Dermis blood vessel endothelial cell (primary cell): ENCODE data around the gene ZC3HAV1. TPM values are rescaled to one million over a fixed set of nuclear protein-coding genes. Genes with fewer than 3 reads are reported as not detected.
"Not testable (repeated sequence)": the region's sequence is repeated elsewhere in the genome, so short reads cannot be mapped to it uniquely, and the experiment has no call there.

ENCODE experiments used
- DNase-seq: peaks from one replicate; pipeline ENCODE4 v3.0.0; 2010
- total RNA-seq: library from RNA; depleted of rRNA; stranded (reverse); fragments of >200 nt; gene quantifications from 2 replicates; pipeline ENCODE4 v1.2.3, GENCODE V29; 2014

Gene ZC3HAV1
- total RNA-seq, 1 donor from 2014 or later = 44.6 TPM

GRCh38 chr7:139112316-139112715 lies 2.8 kb upstream of the ZC3HAV1 start:
- no peak for DNase-seq

- DNase-seq = no peak
Measured at GRCh38 chr7:139111811-139112301, 2.3 kb upstream of the ZC3HAV1 start.

DNA sequence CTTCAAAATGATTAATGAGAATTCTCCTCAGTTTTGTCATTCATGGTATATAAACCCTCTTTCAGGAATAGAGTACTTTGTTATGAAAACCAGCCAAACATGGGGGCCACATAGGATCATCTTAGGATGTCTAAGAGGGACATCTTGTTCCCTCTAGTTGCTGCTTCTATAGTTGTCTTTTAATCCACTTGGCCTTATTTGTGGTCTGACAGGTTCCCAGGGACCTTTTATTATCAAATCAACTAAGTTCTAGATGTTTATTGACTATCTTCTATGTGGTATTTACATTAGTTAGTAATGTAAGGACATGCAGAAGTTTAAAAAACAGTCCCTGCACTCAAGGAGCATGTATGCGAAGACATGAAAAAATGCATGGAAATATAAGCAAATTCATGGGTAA lies 1.6 kb upstream of the ZC3HAV1 start:
- no peak for DNase-seq

GRCh38 chr7:139109983-139110411 lies 477 bp upstream of the ZC3HAV1 start:
- no peak for DNase-seq

DNA sequence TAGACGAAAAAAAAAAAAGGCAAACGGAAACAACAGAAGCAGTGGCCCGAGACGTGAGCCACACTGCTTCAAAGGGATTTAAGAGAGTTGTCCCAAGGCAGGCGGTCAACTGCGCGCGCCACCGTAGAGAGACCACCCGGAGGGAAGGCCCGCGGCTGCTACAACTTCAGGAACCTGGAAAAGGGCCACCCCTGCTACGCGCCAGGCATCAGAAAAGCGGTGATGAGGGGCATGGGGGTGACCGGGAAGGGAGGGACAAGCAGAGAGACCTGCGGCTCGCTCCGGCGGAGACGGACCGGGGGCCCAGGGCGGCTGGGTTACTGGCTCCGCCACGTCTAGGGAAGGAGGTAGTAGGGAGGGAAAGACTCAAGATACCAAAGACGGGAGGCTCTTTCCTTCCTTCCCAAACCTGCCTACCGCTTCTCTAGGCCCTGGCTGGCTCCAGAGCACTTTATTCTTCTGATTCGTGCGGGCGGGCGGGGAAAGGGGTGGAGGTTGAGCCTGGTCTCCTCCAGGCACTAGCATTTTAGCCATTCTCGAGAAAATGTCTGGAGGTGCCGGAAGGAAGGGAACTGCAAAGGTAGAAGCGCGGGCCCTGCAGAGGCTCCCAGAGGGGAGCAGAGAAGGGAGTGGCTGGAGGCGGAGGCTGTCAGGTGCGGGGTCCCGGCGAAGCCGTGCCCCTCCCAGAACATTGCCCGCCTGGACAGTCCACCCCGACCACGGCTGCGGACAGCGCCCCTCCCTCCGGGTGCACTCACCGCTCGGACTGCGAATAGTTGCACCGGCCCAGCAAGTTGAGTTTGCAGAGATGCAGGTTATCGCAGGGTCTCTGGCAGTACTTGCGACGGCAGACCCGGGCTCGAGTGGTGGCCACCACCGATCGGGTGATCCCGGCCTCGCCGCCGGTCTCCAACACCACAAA lies 993 bp downstream of the ZC3HAV1 start:
- DNase-seq = peak; percentile 38

DNA sequence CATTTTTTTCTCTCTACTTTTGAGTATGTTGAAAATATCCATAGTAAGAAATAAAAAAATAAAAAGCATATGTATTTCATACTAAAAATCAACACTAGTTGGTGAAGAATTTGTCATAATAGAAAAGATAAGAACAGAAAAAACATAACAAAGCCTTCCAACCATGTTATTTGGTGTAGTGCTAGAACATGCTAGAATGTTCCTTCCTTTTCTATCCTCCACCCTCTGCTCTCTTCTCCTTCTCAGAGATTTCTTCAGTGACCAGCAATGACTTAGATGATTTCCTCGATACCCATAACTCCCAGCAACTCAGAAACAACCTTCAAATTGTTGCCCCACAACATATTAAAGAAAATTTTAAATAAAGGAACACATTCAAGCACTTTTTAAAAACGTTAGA lies 2.6 kb downstream of the ZC3HAV1 start:
- peak; percentile 17 for DNase-seq

- DNase-seq = not testable (repeated sequence)
Measured at GRCh38 chr7:139106227-139106626, 3.3 kb downstream of the ZC3HAV1 start.

DNA sequence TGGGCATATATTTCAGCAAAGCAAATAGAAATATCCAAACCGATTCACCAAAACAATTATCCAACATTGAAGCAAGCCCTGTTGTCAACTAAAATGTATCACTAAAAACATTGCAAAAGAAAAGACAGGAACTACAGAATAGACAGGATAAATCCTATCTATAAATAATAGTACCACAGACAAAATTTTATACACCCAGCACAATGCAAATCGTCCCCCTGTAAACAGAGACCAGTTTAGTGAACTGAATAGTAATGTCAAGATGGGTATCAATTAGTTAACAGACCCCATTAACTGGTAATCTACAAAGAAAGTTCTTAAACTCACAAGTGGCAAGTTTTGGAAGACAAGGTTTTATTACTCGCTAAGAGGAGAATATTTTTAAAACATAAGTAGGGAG lies 4.0 kb downstream of the ZC3HAV1 start:
- DNase-seq = no peak

DNA sequence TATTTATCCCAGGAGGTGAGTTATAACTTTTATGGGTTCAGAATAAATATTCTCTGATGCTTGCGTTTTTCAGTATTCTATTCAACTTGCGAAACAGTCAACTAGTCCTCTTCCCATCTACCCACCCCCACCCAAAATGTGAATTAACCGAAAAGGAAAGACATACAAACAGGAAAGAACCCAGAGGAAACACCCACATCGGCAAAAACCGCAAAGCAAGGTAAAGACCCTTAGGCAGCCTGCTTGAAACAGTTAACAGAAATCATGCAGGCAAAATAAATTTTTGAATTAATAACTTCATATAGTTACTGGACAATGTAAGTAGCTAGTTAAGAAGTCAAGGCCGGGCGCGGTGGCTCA lies 5.4 kb downstream of the ZC3HAV1 start:
- DNase-seq = no peak

DNA sequence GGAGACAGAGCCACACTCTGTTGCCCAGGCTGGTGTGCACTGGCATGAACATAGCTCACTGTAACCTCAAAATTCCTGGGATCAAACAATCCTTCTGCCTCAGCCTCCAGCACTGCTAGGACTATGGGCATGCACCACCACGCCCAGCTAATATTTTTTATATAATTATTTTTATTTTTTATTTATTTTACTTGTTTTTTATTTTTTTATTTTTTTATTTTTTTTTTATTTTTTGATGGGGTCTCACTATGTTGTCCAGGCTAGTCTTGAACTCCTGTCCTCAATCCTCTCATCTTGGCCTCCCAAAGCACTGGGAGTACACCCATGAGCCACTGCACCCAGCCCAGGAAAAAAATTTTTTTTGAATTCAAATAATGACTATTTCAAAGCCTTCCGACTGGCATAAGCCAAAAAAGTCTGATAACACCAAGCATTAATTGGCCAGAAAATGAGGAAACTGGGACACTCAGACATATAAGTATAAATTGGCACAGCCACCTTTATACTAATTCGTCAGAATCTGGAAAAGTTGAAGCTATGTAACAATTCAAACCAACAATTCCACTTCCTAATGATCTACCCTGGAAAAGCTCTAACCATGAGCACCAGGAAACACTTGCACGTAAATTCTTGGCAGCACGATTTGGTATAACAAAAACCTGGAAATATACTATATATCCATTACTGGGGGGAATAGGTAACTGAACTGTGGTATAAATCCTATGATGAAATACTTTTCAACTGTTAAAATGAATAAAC lies 6.3 kb downstream of the ZC3HAV1 start:
- DNase-seq = peak; percentile 75

GRCh38 chr7:139101637-139102158 lies 7.8 kb downstream of the ZC3HAV1 start:
- not testable (repeated sequence) for DNase-seq

DNA sequence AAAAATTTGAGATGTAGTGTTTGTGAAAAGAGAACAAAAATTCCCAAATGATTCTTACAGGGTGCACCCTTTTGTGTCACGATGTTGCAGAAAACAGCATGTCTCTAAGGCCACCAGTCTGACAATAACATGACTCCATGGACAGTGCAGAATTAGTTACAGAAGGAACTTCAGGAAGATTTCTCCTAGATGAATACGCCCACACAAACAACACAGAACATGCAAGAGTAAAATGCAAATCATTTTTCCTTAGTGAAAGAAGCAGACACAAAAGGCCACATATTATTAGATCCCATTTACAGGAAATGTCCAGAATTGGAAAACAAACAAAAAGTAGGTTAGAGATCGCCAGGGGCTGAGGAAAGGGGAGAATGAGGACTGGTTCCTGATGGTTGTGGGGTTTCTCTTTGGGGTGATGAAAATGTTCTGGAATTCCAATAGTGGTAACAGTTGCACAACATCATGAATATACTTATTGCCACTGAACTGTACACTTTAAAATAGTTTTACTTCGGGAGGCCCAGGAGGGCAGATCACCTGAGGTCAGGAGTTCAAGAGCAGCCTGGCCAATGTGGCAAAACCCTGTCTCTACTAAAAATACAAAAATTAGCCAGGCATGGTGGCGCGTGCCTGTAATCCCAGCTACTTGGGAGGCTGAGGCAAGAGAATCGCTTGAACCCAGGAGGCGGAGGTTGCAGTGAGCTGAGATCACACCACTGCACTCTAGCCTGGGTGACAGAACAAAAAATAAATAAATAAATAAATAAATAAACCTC lies 10.2 kb downstream of the ZC3HAV1 start:
- no peak for DNase-seq

DNA sequence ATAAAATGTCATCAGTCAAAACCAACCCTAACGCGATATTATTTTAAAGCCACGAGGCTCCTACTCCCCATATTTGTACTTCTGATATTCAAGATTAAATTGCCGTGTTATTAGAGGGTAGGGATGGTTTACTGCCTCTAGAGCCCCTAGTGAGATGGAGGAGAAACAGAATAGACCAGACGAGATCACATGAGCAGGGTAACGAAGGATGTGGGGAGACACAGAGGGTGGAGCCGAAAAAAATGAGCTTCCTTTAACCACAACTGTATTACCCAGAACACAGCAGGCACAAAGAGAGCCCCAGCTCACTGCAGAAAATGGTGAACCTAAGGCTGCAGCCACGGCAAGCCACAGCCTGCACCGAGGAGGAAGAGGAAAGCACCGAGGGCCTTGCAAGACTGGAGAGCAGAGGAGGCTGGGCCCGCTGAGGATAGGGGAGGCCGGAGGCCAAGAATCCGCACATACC lies 14.3 kb downstream of the ZC3HAV1 start:
- DNase-seq = peak; percentile 33

DNA sequence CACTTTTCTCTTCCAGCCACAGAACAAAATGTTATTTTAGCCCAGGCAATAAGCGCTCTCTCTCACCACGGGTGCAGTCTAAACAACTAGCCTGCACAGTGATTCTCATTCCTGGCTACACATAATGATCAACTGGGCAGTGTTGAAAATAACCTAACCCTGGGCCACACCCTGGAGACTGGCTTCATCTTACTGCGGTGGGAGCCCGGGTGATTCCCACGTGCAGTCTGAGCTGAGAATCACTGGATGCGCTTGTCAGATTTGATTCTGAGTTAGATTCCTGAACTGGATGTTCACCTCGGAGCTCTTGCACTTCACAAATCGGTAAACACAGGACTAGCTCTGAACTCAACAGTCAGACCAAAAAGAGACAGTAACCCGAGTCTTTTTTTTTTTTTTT lies 14.9 kb downstream of the ZC3HAV1 start:
- DNase-seq = no peak

GRCh38 chr7:139094030-139094429 lies 15.5 kb downstream of the ZC3HAV1 start:
- no peak for DNase-seq

GRCh38 chr7:139093512-139093911 lies 16.0 kb downstream of the ZC3HAV1 start:
- DNase-seq = not testable (repeated sequence)

- DNase-seq = no peak
Measured at GRCh38 chr7:139092090-139092796, 17.3 kb downstream of the ZC3HAV1 start.

GRCh38 chr7:139091677-139091996 lies 17.9 kb downstream of the ZC3HAV1 start:
- DNase-seq = no peak

DNA sequence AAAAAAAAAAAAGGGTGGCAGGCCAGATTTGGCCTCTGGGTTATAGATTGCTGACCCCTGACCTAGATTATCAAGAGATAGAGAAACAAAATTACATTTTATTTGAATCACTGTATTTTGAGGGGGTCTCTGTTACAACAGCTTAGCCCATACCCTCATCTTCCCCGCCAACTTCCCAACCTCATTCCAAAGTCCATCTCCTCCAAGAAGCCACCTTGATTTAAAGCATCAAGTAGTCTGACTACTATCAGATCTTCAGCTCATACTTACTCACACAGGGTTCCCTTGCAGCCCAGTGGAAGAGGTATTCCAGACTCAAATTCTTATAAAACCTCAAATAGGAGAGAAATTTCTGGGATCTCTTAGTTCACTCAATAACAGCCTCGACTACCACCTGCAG lies 20.4 kb downstream of the ZC3HAV1 start:
- DNase-seq = no peak

DNA sequence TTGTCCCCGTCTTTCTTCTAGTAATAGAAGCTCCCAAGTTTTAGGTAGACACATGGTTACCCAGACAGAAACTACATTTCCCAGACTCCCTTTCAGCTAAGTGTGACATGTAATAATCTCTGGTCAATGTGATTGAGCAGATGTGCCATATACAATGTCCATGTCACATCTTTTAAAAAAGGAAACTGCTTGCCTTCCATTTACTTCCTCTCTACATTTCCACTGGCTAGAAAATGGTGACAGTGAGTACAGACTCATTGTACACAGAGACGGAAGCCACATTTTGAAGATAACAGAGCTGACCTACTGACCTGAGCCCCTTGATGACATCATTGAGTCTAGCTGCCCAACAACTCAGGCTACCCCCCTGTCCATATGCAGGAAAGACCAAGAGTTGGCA lies 21.3 kb downstream of the ZC3HAV1 start:
- DNase-seq = no peak

- DNase-seq = no peak
Measured at GRCh38 chr7:139087212-139087611, 22.3 kb downstream of the ZC3HAV1 start.

DNA sequence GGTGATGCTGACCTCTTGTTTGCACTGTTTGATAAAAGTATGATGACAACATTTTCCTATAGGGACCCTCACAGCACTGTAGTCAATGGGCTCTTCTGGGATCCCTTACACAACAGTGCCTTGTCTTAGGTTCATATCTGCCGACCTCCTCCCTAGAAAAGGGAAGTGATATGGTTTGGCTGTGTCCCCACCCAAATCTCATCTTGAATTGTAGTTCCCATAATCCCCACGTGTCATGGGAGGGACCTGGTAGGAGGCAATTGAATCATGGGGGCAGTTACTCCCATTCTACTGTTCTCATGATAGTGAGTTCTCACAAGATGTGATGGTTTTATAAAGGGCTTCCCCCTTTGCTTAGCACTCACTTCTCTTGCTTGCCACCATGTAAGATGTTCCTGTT lies 23.1 kb downstream of the ZC3HAV1 start:
- no peak for DNase-seq
